OCI-LY7 (cell line): ENCODE data around the gene SENP2. TPM values are rescaled to one million over a fixed set of nuclear protein-coding genes. Genes with fewer than 3 reads are reported as not detected.
"Not testable (repeated sequence)": the region's sequence is repeated elsewhere in the genome, so short reads cannot be mapped to it uniquely, and the experiment has no call there.

Experiments used
- BruUV-seq: library from RNA; stranded (reverse); fragments of 400-500 nt; replicated peaks from 2 replicates; lab custom pipeline; 2021; lab: Mats Ljungman, UMichigan
- CTCF ChIA-PET: fragments of 300-600 bp; sonication (Branson Sonifier 250); formaldehyde crosslinking; loops from one replicate; lab custom pipeline; 2022; ENCODE audit warnings: antibody characterized with exemption; ENCODE audit not compliant: unreplicated experiment; lab: Charles Lee
- POLR2A ChIA-PET: fragments of 300-600 bp; sonication (Branson Sonifier 250); formaldehyde crosslinking; loops from one replicate; lab custom pipeline; 2022; ENCODE audit warnings: antibody characterized with exemption; lab: Charles Lee
- DNase-seq: peaks from one replicate; pipeline ENCODE4 v3.0.0-alpha.2; 2015; ENCODE audit warnings: low spot score
- H2AFZ ChIP-seq: fragments of 200-600 bp; sonication (generic), shearing (Covaris generic); 2 replicates; pipeline ENCODE4 v1.6.1; 2014; ENCODE audit warnings: mild to moderate bottlenecking, antibody characterized with exemption, low read length, moderate library complexity
- H3K27ac ChIP-seq: fragments of 200-600 bp; sonication (generic); 2 replicates; pipeline ENCODE4 v1.5.1; 2014; ENCODE audit warnings: mixed run types, low read depth, mild to moderate bottlenecking, moderate library complexity, low read length, inconsistent platforms; ENCODE audit not compliant: poor library complexity, severe bottlenecking
- H3K36me3 ChIP-seq: fragments of 200-600 bp; sonication (generic); 2 replicates; pipeline ENCODE4 v1.6.1; 2014; ENCODE audit warnings: mild to moderate bottlenecking, antibody characterized with exemption, low read length, moderate library complexity, mixed read lengths; ENCODE audit not compliant: insufficient read depth
- H3K4me1 ChIP-seq: fragments of 200-600 bp; sonication (generic); 2 replicates; pipeline ENCODE4 v1.5.1; 2014; ENCODE audit warnings: mild to moderate bottlenecking, low read length; ENCODE audit not compliant: insufficient read depth, poor library complexity, severe bottlenecking
- H3K4me2 ChIP-seq: fragments of 200-600 bp; sonication (generic); 2 replicates; pipeline ENCODE4 v1.6.1; 2014; ENCODE audit warnings: mild to moderate bottlenecking, low read length
- H3K4me3 ChIP-seq: fragments of 200-600 bp; sonication (generic); 2 replicates; pipeline ENCODE4 v1.5.1; 2014; ENCODE audit warnings: mild to moderate bottlenecking, low read depth, low read length; ENCODE audit not compliant: poor library complexity, severe bottlenecking
- H3K79me2 ChIP-seq: fragments of 200-600 bp; sonication (generic); 2 replicates; pipeline ENCODE4 v1.6.1; 2016; ENCODE audit warnings: low read depth, mild to moderate bottlenecking, low read length, moderate library complexity, mixed read lengths; ENCODE audit not compliant: insufficient read depth
- H3K9me2 ChIP-seq: fragments of 200-600 bp; sonication (generic); 2 replicates; pipeline ENCODE4 v1.6.1; 2016; ENCODE audit warnings: mild to moderate bottlenecking, low read length, mixed read lengths; ENCODE audit not compliant: insufficient read depth
- H3K9me3 ChIP-seq: fragments of 200-600 bp; sonication (generic); 2 replicates; pipeline ENCODE4 v1.6.1; 2014; ENCODE audit warnings: mild to moderate bottlenecking, mixed run types, low read length, mixed read lengths
- H4K20me1 ChIP-seq: fragments of 200-600 bp; sonication (generic); 2 replicates; pipeline ENCODE4 v1.6.1; 2014; ENCODE audit warnings: mild to moderate bottlenecking, antibody characterized with exemption, low read length, moderate library complexity, mixed read lengths; ENCODE audit not compliant: insufficient read depth
- EZH2phosphoT487 ChIP-seq: fragments of 200-600 bp; sonication (generic); IDR thresholded peaks from 2 replicates; pipeline ENCODE4 v1.6.1; 2018; ENCODE audit warnings: low read depth, borderline replicate concordance, mild to moderate bottlenecking, mixed run types, antibody characterized with exemption, low read length, moderate library complexity, mixed read lengths
- intact Hi-C: fragments of 100-400 bp; cut with micrococcal nuclease; formaldehyde crosslinking; loops from one replicate; pipeline ENCODE4 v1.10.0; 2022; ENCODE audit not compliant: unreplicated experiment
- total RNA-seq, 2 experiments: library from RNA; depleted of rRNA in 1 of 2; stranded (reverse); fragments of >200 nt in 1 of 2; shearing (Covaris generic) in 1 of 2; gene quantifications; 2 replicates each; pipeline ENCODE4 v1.2.3, GENCODE V29; 2014 to 2022
- TF ChIP-seq, protein P1 (sequence below): fragments of 200-600 bp; sonication (generic); conservative IDR thresholded peaks from 2 replicates; pipeline ENCODE4 v1.5.1; 2014; ENCODE audit warnings: mild to moderate bottlenecking, antibody characterized with exemption, low read length, moderate library complexity, mixed read lengths

The SENP2 gene
- total RNA-seq, 2 experiments from 2014 or later, result 39.8 to 64.5 TPM

DNA sequence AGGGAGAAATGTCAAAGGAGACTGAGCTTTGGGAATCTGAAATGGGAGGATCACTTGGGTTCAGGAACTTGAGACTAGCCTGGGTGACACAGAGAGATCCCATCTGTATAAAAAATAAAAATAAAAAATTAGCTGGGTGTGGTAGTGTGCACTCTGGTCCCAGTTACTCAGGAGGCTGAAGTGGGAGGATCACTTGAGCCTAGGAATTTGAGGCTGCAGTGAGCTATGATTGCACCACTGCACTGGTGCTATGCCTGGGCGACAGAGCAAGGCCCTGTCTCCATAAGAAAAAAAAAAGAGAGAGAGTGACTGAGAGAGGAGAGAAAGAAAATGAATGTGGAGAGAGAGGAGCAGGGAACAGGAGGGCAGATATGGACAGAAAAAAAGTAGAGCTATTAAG, 72.8 kb downstream of the SENP2 start:
- ChIA-PET CTCF (no interaction called here), POLR2A (interaction anchor here (0.6 kb wide), 1 partner anchor 1747 kb away, joined by 3 read pairs; no protein-coding TSS in a partner anchor)
- Histone ChIP-seq H2AFZ (no peak overlapping the region), H3K4me1 (no peaks in the 10 kb centered on the region), H3K4me2 (no peak overlapping the region), H3K27ac (no peak overlapping the region), H3K9me3 (no peaks in the 10 kb centered on the region), H3K9me2 (no peaks in the 10 kb centered on the region), H3K4me3 (no peak overlapping the region), H4K20me1 (no peaks in the 10 kb centered on the region), H3K79me2 (no peaks in the 10 kb centered on the region), H3K36me3 (no peaks in the 10 kb centered on the region)
- no TSS peak for BruUV-seq
- no peak for TF ChIP-seq EZH2phosphoT487
- TF ChIP-seq, protein P1, sequence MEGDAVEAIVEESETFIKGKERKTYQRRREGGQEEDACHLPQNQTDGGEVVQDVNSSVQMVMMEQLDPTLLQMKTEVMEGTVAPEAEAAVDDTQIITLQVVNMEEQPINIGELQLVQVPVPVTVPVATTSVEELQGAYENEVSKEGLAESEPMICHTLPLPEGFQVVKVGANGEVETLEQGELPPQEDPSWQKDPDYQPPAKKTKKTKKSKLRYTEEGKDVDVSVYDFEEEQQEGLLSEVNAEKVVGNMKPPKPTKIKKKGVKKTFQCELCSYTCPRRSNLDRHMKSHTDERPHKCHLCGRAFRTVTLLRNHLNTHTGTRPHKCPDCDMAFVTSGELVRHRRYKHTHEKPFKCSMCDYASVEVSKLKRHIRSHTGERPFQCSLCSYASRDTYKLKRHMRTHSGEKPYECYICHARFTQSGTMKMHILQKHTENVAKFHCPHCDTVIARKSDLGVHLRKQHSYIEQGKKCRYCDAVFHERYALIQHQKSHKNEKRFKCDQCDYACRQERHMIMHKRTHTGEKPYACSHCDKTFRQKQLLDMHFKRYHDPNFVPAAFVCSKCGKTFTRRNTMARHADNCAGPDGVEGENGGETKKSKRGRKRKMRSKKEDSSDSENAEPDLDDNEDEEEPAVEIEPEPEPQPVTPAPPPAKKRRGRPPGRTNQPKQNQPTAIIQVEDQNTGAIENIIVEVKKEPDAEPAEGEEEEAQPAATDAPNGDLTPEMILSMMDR, result no peak
- intact Hi-C loops, result no loop called here
- DNase-seq, result no peak

DNA sequence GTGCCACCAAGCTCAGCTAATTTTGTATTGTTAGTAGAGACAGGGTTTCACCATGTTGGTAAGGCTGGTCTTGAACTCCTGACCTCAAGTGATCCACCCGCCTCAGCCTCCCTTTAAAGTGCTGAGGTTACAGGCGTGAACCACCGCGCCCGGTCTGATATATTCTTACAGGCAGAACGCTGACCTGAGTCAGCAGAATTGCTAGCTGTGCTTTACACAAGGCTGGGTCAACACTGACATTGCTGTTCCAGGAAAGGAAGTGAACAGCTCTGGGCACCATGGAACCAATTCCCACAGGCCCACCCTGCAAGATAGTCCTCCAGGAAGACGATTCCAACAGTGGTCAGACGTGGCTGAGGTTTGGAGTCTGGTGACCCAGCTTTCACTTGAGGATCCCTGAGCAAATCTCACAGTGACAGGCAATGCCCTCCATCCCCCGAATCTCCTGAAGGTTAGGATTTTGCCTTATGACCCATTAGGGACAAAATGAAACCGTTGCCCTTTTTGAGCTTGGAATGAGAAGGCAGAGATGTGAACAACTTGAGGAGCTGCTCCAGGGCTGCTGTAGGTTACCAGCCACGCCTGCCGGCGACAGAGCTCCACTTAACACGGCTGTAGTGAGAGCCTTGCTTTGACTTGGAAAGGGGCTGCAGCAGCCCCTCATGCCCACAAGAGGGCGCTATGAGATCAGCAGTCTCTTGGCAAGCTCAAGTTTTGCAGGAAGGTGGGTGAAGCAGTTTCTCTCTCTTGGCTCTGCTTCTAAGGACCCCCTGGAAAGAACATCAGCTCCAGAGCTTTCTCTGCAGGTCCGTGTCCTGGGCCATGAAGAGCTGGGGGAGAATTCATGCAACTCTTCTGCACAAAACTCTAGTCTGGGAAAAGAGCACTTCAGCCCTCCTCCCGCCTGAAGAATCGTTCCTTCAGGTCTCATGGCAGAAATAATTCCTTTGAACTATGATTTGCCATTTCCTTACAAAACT, 74.1 kb downstream of the SENP2 start:
- no peak overlapping the region; the same call in 1 of the 2 replicates for H2AFZ ChIP-seq
- no peaks in the 10 kb centered on the region for H3K4me1 ChIP-seq
- H3K9me2 ChIP-seq, result no peaks in the 10 kb centered on the region
- intact Hi-C loops, result loop anchor here (1.0 kb wide), 1 partner anchor 108 kb away; no protein-coding TSS in a partner anchor
- ChIA-PET CTCF (interaction anchor here (0.5 to 1.4 kb wide), 6 partner anchors 8 to 107 kb away, joined by 3 to 5 read pairs (median 4); no protein-coding TSS in a partner anchor), POLR2A (interaction anchor here (0.6 to 1.4 kb wide), 5 partner anchors 8 to 420 kb away, joined by 3 to 5 read pairs (median 3); no protein-coding TSS in a partner anchor)
- H3K27ac ChIP-seq, result no peak overlapping the region
- no peaks in the 10 kb centered on the region for H3K36me3 ChIP-seq
- H3K9me3 ChIP-seq, result no peaks in the 10 kb centered on the region
- H3K4me2 ChIP-seq, result no peak overlapping the region; the same call in 1 of the 2 replicates
- H3K79me2 ChIP-seq, result no peaks in the 10 kb centered on the region
- peak; percentile 76 for DNase-seq
- H4K20me1 ChIP-seq, result no peaks in the 10 kb centered on the region
- BruUV-seq, result no TSS peak
- H3K4me3 ChIP-seq, result no peak overlapping the region
- TF ChIP-seq EZH2phosphoT487, result no peak
- TF ChIP-seq, protein P1, result peak; percentile 98

DNA sequence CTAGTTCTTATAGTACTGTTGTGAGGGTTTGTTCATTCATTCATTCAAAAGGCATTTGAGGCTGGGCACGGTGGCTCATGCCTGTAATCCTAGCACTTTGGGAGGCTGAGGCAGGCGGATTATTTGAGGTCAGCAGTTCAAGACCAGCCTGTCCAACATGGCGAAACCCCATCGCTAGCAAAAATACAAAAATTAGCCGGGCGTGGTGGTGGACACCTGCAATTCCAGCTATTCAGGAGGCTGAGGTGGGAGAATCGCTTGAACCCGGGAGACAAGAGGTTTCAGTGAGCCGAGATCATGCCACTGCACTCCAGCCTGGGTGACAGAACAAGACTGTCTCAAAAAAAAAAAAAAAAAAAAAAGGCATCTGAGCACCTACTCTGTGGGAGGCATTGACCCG, 75.2 kb downstream of the SENP2 start:
- H3K4me2 ChIP-seq, H3K4me1 ChIP-seq, H4K20me1 ChIP-seq, H3K79me2 ChIP-seq, BruUV-seq, intact Hi-C loops, H3K4me3 ChIP-seq, CTCF ChIA-PET, DNase-seq, H3K9me2 ChIP-seq, H3K27ac ChIP-seq, H2AFZ ChIP-seq, H3K9me3 ChIP-seq, H3K36me3 ChIP-seq: not testable (repeated sequence)
- POLR2A ChIA-PET, result interaction anchor here (0.6 to 1.4 kb wide), 4 partner anchors 7 to 1285 kb away, joined by 3 to 5 read pairs (median 4); no protein-coding TSS in a partner anchor
